GM18511 (cell line): ENCODE measurements around the gene MRPL41.
"Not testable (repeated sequence)": the region's sequence is repeated elsewhere in the genome, so short reads cannot be mapped to it uniquely, and the experiment has no call there.

ENCODE experiments used
- ATAC-seq: cut with Tn5 transposase; IDR thresholded peaks from one replicate; pipeline ENCODE4 v1.9.1; 2021; ENCODE audit warnings: mild to moderate bottlenecking, moderate library complexity; ENCODE audit not compliant: unreplicated experiment

MRPL41 gene

GRCh38 chr9:137581361-137582285 lies 29.9 kb downstream of the MRPL41 start:
- no peak for ATAC-seq

- no peak for ATAC-seq
Measured at GRCh38 chr9:137582286-137582860, 30.7 kb downstream of the MRPL41 start.

DNA sequence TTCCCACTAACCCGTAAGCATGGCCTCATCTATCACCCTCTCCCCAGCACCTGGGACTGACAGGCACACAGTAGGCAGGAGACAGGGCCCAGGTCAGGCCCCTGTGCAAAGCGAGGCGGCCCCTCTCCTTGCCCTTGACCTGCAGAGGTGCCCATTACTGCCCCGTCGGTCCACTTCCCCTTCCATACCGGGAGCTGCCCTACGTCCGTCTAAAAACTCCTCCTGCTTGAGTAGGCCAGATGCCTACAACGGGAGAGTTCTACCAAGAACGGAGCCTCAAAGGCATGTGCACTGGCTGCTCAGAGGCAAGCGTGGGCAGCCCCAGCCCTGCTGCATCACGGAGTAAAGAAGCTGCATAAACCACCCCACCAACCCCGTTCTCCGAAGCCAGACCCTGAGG lies 31.7 kb downstream of the MRPL41 start:
- ATAC-seq = no peak

DNA sequence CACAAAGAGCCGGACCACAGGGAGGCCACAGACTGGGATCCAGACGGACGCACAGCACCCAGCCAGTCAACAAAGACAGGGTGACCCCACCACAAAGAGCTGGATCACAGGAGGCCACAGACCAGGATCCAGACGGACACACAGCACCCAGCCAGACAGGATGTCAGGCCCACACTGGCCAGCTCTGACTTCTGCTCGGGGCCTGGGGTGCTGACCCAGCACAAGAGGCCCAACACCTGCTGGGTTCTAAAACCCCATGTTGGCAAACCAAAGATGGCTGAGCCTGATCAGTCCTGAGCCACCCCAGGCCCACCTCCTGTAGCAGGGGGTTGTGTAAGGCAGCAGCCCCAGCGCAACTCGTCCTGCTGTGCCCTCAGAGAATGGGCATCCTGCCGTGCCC lies 32.3 kb downstream of the MRPL41 start:
- ATAC-seq = no peak

DNA sequence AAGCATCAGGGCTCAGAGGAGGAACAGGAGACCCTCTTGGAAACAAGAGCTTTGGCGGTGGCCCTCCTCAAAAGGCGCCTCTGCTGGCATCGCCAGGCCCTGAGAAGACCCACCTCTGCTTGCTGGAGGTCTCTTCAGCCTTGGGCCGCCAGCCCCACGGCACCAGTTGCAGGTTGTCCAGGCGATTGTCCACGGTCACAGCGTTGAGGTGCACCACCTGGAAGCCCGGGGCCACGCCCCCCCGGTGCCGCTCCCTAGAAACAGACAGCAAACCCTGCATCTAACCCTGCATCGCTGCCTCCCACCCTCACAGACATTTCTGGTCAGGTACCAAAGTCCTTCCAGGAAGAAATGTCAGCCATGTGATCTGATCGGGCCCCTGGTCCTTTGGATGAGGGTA lies 35.2 kb downstream of the MRPL41 start:
- ATAC-seq = no peak

- ATAC-seq = no peak
Measured at GRCh38 chr9:137588311-137588710, 36.6 kb downstream of the MRPL41 start.

DNA sequence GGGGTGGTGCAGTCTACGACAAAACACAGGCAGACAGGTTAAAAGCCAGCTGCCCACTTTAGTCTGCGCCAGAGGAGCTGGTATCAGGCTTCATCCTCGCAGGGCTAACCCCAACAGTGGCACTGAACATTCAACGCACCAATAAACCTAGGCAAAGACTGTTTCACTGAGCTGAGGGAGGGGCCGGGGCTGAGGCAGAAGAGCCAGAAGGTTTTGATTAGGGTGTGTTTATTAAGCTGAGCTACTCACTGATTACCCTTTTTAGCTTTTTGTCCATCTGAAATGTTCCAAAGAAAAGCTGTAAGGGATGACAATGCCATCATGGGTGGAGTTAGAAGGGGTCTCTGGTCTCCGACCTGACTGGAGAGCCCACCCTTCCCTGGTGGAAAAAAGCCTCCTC lies 37.2 kb downstream of the MRPL41 start:
- ATAC-seq = no peak

DNA sequence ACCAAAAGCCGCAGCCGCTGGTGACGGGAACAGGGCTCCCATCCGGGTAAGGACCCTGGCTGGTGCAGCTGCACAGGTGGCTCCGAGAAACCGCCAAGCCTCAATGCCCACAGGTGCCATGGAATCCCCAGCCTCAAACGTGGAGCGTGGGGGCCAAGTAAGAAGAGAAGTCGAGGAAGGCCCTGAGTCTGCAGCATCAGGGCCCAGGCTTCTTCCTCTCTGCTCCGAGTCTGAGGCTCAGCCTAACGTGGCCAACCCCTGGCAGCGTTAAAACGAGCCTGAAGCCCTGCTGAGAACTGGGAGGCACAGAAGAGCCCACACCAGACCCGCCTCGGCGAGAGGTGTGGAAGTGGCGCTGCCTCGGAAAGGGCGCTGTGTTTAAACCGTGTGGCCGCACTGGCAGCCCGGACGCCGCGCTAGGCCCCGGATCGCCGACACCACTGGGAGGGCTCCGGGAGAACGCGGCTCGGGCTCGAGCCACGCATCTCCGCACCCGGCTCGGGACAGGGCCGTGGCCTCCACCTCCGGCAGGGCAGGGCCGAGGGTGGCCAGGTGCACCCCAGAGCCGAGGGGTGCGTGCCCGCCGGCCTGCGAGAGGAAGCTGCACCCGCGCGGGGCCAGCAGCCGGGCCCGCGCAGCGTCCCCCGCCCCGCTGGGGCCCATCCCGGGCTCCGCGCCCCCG lies 37.9 kb downstream of the MRPL41 start:
- peak; percentile 23 for ATAC-seq

GRCh38 chr9:137590123-137590468 lies 38.4 kb downstream of the MRPL41 start:
- ATAC-seq = no peak

DNA sequence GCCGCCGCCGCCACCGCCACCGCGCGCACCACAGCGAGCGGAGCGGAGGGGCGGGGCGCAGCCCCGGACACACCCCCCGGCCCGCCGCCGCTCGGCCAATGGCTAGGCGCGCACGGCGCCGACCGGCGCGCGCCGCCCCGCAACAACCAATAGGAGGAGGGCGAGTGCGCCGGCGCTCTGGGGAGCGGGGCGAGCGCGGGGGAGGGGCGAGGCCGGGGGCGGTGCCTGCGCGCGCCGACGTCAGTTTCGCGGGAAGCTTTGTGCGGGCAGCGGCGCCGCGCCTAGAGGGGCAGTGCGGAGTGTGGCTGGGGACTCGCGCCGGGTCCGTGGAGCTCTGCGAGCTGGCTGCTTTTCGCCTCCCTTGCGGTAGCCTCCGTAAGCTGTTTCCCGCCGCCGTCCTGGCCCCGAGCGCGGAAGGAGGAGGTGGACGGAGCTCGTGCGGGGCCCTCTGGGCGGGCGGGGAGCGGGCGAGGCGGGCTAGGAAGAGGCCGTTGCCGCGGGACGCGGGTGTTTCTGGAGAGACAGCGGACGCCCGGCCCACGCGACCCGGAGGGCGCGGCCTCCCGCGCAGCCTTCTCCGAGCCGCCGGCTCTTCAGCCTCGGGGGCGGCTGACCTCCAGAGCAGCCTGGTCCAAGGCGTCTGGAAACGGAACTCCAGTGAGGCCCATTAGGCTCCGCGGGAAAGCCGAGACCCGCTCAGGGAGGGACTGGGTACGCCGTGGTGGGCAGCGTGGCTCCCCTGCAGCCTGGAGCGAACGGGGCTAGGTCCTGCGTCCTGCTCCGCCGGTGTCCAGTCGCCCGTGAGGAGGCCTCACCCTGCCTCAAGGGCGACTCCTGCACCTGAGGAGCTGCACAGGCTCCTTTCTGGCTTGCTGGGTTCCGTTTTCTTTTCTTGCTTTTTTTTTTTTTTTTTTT lies 39.0 kb downstream of the MRPL41 start, which contains the start of gene ZMYND19:
TSS of gene ZMYND19 (minus strand) at position 44 of the 915 bp plus-strand sequence. CDS start 249 bp downstream, outside the sequence.
- ATAC-seq = peak; percentile 95

DNA sequence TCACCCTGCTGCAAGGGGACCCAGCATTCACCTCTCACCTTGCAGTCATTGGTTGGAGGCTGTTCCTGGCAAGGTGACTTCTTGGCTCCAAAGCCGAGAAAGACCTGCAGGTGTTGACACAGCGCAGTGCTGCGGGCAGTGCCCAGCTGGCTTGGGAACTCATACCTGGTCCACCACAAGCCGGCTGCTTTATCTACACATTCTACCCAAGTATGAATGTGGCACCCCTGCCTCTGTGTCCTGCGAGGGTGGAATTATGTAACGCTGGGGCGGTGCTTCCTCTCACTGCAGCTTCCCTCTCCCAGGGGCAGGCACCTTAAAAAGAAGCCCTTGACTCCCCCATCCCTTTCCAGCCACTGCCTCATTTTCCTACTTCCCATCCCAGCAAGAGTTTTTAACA lies 41.1 kb downstream of the MRPL41 start:
- no peak for ATAC-seq

DNA sequence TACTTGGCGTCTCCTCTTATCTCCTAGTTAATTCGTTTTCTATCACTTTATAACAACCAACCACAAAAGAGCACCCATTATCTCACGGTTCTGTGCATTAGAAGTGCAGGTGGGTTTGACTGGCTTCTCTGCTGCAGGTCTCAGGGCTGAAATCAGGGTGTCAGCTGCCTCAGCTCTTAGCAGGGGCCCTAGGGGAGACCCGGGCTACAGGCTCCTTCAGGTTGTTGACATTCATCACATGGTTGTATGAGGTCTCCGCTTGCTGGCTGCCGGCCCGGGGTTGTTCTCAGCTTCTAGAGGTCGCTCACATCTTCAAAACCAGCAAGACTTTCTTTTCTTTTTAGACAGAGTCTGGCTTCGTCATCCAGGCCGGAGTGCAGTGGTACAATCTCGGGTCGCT lies 41.5 kb downstream of the MRPL41 start:
- ATAC-seq = no peak

DNA sequence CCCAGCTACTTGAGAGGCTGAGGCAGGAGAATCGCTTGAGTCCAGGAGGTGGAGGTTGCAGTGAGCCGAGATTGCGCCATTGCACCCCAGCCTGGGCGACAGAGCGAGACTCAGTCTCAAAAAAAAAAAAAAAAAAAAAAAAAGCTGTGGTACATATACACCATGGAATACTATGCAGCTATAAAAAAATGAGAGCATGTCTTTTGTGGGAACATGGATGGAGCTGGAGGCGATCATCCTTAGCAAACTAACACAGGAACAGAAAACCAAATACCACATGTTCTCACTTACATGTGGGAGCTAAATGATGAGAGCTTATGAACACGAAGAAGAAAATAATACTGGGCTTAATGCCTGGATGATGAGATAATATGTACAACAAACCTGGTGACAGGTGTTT lies 44.9 kb downstream of the MRPL41 start:
- not testable (repeated sequence) for ATAC-seq

DNA sequence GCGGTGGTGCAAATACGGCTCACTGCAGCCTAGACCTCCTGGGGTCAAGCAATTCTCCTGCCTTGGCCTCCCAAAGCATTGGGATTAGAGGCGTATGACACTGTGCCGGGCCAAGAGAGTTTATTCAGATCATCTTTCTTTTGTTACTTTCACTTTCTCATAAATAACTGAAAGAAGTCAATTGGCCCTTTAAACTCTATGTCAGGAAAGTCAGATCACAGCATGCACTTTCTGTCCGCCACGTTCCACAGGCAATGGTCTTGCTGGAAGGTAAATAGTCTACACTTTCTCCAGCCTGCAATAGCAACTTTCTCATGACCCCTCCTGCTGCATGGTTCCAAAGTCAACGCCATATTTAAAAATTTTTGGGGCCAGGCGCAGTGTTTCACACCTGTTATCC lies 47.3 kb downstream of the MRPL41 start:
- no peak for ATAC-seq
